OCI-LY1 (cell line): Measurements from ENCODE around the gene IL20RA.

ENCODE experiments used
- CTCF ChIP-seq: fragments of 200-600 bp; sonication (generic), shearing (Covaris generic); IDR thresholded peaks from 2 replicates; pipeline ENCODE4 v1.5.1; 2017; ENCODE audit warnings: mild to moderate bottlenecking, antibody characterized with exemption, low read length, moderate library complexity, mixed read lengths
- EZH2 ChIP-seq: fragments of 200-600 bp; sonication (generic), shearing (Covaris generic); IDR thresholded peaks from 2 replicates; pipeline ENCODE4 v1.8.0; 2017; ENCODE audit warnings: borderline replicate concordance, mixed run types, mild to moderate bottlenecking, antibody characterized with exemption, low read length, moderate library complexity, mixed read lengths

- no peak for TF ChIP-seq CTCF
- TF ChIP-seq EZH2, result no peak
Observed at GRCh38 chr6:137087902-137088301, 43.1 kb upstream of the IL20RA start.
